HepG2 (cell line): ENCODE measurements around the gene KDM7A. TPM values are rescaled to one million over a fixed set of nuclear protein-coding genes. Genes with fewer than 3 reads are reported as not detected.
A peak's percentile ranks its signal among the peaks of the same experiment; 100 is the strongest.

Experiments used
- KMT2B ChIP-seq: IDR thresholded peaks from 2 replicates; pipeline ENCODE4 v1.6.1; 2016; ENCODE audit warnings: missing genetic modification reagents, missing compliant biosample characterization
- MAFG ChIP-seq: sonication (generic); formaldehyde crosslinking; IDR thresholded peaks from 2 replicates; pipeline ENCODE4 v1.5.1; 2020; ENCODE audit warnings: mild to moderate bottlenecking, missing genetic modification reagents
- MAX ChIP-seq: IDR thresholded peaks from 2 replicates; pipeline ENCODE4 v1.6.1; 2012; ENCODE audit warnings: inconsistent platforms
- RNF2 ChIP-seq: fragments of 450-650 bp; conservative IDR thresholded peaks from 2 replicates; pipeline ENCODE4 v1.6.1; 2016; ENCODE audit warnings: low read depth
- SOX5 ChIP-seq: IDR thresholded peaks from 2 replicates; pipeline ENCODE4 v1.6.1; 2016; ENCODE audit warnings: borderline replicate concordance
- SYNCRIP ChIP-seq: fragments of 200-400 bp; formaldehyde crosslinking; IDR thresholded peaks from 2 replicates; pipeline ENCODE4 v1.6.1; 2018; ENCODE audit warnings: mild to moderate bottlenecking, low read depth, low read length; ENCODE audit not compliant: insufficient read depth
- ZNF292 ChIP-seq: sonication (generic); formaldehyde crosslinking; IDR thresholded peaks from 2 replicates; pipeline ENCODE4 v1.8.1; 2022; ENCODE audit warnings: mild to moderate bottlenecking, low read depth, missing genetic modification reagents, borderline replicate concordance
- ZNF501 ChIP-seq: sonication (generic); formaldehyde crosslinking; IDR thresholded peaks from 2 replicates; pipeline ENCODE4 v1.5.1; 2020; ENCODE audit warnings: mild to moderate bottlenecking, moderate library complexity, missing genetic modification reagents
- ZNF512B ChIP-seq: sonication (generic); formaldehyde crosslinking; IDR thresholded peaks from 2 replicates; pipeline ENCODE4 v1.5.1; 2020; ENCODE audit warnings: missing genetic modification reagents, mild to moderate bottlenecking, borderline replicate concordance
- polyA plus RNA-seq, 8 experiments: library from polyadenylated mRNA; depleted of rRNA in 3 of 8; stranded (reverse) in 7 of 8; unstranded in 1 of 8; fragments of >200 nt; fragmentation: Illumina TruSeq in 4 of 8; extraction: Trizol in 4 of 8; gene quantifications; 2 replicates each; pipeline versions ENCODE4 v1.2.1 to v1.2.3, GENCODE V29; 2011 to 2016; ENCODE audit warnings: low read depth in 4 of 8, missing spikeins in 1 of 8, mixed read lengths in 1 of 8; ENCODE audit not compliant: insufficient read depth in 1 of 8
- total RNA-seq, 5 experiments: library from RNA; depleted of rRNA; stranded (reverse); fragments of >200 nt; fragmentation: Illumina TruSeq; extraction: Trizol; gene quantifications; 2 replicates each; pipeline ENCODE4 v1.2.3, GENCODE V29; 2016; ENCODE audit warnings: low read depth in 1 of 5
- TF ChIP-seq, protein P1 (sequence below): sonication (generic); formaldehyde crosslinking; IDR thresholded peaks from 2 replicates; pipeline ENCODE4 v1.8.1; 2023; ENCODE audit warnings: missing genetic modification reagents, inconsistent platforms, borderline replicate concordance
- TF ChIP-seq, protein P2 (sequence below): sonication (generic); formaldehyde crosslinking; IDR thresholded peaks from one replicate; pipeline ENCODE4 v1.5.1; 2020; ENCODE audit warnings: mild to moderate bottlenecking, missing genetic modification reagents; ENCODE audit errors: not compliant biosample characterization
- TF ChIP-seq, protein P3 (sequence below): sonication (generic); formaldehyde crosslinking; IDR thresholded peaks from 2 replicates; pipeline ENCODE4 v1.4.0; 2020; ENCODE audit warnings: missing genetic modification reagents

KDM7A gene
- total and polyA plus RNA-seq, 2 of the 13 experiments (the other 11 are each of a cell fraction or from before 2014, with no cell fraction given): 10.8 to 16.8 TPM

DNA sequence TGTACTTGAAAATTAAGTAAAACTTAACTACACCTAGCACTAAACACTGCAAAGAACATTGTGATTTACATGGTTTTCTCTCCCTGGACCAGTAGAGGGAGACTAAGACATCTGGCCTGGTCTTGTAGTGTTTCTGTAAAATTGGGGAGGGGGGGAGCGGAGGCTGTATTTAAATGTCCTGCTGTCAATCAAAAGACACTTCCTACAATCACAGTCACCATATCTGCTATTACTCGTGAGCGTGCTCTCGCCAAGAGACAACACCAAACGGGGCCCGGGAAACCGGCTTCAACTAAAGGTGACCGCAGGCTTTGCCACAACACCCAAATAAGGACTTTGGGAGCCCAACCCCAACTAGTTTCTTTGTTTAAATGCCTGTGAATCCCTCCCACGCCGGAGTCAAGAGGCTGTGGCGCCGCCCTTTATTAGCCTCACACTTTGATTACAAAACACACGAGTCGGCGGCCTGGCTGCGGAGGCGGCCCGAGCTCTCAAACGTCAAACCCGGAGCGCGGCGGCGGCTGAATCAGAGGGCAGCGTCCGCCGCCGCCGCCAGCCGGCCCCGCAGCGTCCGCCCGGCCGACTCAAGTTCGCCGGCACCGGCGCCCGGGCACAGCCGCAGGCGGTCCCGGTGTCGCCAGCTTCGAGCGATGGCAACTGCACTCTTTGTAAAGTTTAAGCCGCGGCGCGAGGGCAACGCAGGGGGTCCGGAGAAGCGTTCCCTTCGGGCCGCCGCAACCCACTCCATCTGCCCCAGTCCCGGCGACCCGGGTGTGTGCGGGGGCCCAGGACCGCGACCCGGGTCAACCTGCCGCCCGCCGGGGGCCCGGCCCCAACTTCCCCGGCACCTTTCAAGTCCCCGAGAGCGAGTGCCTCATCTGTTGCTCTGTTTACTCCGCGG lies 1.3 kb downstream of the KDM7A start (continued):
- no peak for TF ChIP-seq ZNF512B (CRISPR knock-in tag)
- peak; percentile 71 for TF ChIP-seq ZNF501 (CRISPR knock-in tag)
- TF ChIP-seq RNF2: no peak
- no peak for TF ChIP-seq MAFG (CRISPR knock-in tag)
- TF ChIP-seq, protein P1, sequence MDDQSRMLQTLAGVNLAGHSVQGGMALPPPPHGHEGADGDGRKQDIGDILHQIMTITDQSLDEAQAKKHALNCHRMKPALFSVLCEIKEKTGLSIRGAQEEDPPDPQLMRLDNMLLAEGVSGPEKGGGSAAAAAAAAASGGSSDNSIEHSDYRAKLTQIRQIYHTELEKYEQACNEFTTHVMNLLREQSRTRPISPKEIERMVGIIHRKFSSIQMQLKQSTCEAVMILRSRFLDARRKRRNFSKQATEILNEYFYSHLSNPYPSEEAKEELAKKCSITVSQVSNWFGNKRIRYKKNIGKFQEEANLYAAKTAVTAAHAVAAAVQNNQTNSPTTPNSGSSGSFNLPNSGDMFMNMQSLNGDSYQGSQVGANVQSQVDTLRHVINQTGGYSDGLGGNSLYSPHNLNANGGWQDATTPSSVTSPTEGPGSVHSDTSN: no peak
- TF ChIP-seq, protein P2, sequence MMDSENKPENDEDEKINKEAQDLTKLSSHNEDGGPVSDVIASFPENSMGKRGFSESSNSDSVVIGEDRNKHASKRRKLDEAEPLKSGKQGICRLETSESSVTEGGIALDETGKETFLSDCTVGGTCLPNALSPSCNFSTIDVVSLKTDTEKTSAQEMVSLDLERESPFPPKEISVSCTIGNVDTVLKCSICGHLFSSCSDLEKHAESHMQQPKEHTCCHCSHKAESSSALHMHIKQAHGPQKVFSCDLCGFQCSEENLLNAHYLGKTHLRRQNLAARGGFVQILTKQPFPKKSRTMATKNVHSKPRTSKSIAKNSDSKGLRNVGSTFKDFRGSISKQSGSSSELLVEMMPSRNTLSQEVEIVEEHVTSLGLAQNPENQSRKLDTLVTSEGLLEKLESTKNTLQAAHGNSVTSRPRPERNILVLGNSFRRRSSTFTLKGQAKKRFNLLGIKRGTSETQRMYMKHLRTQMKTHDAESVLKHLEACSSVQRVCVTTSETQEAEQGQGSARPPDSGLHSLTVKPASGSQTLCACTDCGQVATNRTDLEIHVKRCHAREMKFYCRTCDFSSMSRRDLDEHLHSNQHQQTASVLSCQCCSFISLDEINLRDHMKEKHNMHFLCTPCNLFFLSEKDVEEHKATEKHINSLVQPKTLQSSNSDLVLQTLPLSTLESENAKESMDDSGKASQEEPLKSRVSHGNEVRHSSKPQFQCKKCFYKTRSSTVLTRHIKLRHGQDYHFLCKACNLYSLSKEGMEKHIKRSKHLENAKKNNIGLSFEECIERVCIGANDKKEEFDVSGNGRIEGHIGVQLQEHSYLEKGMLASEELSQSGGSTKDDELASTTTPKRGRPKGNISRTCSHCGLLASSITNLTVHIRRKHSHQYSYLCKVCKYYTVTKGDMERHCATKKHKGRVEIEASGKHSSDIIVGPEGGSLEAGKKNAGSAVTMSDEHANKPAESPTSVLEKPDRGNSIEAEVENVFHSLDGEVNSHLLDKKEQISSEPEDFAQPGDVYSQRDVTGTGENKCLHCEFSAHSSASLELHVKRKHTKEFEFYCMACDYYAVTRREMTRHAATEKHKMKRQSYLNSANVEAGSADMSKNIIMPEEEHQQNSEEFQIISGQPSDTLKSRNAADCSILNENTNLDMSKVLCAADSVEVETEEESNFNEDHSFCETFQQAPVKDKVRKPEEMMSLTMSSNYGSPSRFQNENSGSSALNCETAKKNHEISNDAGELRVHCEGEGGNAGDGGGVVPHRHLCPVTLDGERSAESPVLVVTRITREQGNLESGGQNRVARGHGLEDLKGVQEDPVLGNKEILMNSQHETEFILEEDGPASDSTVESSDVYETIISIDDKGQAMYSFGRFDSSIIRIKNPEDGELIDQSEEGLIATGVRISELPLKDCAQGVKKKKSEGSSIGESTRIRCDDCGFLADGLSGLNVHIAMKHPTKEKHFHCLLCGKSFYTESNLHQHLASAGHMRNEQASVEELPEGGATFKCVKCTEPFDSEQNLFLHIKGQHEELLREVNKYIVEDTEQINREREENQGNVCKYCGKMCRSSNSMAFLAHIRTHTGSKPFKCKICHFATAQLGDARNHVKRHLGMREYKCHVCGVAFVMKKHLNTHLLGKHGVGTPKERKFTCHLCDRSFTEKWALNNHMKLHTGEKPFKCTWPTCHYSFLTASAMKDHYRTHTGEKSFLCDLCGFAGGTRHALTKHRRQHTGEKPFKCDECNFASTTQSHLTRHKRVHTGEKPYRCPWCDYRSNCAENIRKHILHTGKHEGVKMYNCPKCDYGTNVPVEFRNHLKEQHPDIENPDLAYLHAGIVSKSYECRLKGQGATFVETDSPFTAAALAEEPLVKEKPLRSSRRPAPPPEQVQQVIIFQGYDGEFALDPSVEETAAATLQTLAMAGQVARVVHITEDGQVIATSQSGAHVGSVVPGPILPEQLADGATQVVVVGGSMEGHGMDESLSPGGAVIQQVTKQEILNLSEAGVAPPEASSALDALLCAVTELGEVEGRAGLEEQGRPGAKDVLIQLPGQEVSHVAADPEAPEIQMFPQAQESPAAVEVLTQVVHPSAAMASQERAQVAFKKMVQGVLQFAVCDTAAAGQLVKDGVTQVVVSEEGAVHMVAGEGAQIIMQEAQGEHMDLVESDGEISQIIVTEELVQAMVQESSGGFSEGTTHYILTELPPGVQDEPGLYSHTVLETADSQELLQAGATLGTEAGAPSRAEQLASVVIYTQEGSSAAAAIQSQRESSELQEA: no peak
- no peak for TF ChIP-seq ZNF292 (CRISPR knock-in tag)
- peak; percentile 78; the same call in 1 of the 2 replicates for TF ChIP-seq SOX5 (CRISPR knock-in tag)
- TF ChIP-seq, protein P3, sequence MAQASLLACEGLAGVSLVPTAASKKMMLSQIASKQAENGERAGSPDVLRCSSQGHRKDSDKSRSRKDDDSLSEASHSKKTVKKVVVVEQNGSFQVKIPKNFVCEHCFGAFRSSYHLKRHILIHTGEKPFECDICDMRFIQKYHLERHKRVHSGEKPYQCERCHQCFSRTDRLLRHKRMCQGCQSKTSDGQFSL: peak; percentile 71
- no peak for TF ChIP-seq SYNCRIP
- TF ChIP-seq KMT2B (CRISPR knock-in tag): no peak
- no peak for TF ChIP-seq MAX
